ENCODE data around the gene STYK1. TPM values are rescaled to one million over a fixed set of nuclear protein-coding genes. Genes with fewer than 3 reads are reported as not detected.

The STYK1 gene
- total RNA-seq (under 0.01 TPM in 1 of 2 replicates, not detected in the other), polyA plus RNA-seq (0.41 TPM in 1 of 2 replicates, not detected in the other), polyA minus RNA-seq (ENCODE audit: low replicate concordance) (not detected in 2 replicates)
- polyA plus RNA-seq (2012), result 0.41 TPM in 1 of 2 replicates, not detected in the other

- Histone ChIP-seq H3K9me3 (ENCODE audit: control insufficient read depth, insufficient read depth, low read depth, low read length) (no peaks in the 10 kb centered on the region), H4K20me1 (ENCODE audit: control insufficient read depth, extremely low read depth, insufficient read depth, low read length) (no peaks in the 10 kb centered on the region), H3K4me1 (ENCODE audit: control insufficient read depth, extremely low read depth, insufficient read depth, low read length) (no peaks in the 10 kb centered on the region), H2AFZ (ENCODE audit: low read length) (peak within 1 kb of the TSS; percentile 90), H3K4me2 (ENCODE audit: extremely low read depth, insufficient read depth, low read length) (peak within 1 kb of the TSS; percentile 91), H3K9ac (ENCODE audit: insufficient read depth, low read length) (peak within 1 kb of the TSS; percentile 8), H3K4me3 (replicated peaks in 1 of 4; ENCODE audit: control extremely low read depth in 1 of 4, insufficient read depth in 1 of 4, low read depth in 3 of 4, low read length in 4 of 4) (peak within 1 kb of the TSS; percentile 54 to 72 (median 64)), H3K36me3 (ENCODE audit: control insufficient read depth, insufficient read depth, low read length) (no peaks in the 10 kb centered on the region), H3K27me3 (ENCODE audit: control insufficient read depth, insufficient read depth, low read length) (peaks cover 3% of the 10 kb centered on the region), H3K27ac (ENCODE audit: insufficient read depth, low read length) (no peak within 1 kb of the TSS), H3K79me2 (ENCODE audit: control insufficient read depth, insufficient read depth, low read length) (no peaks in the 10 kb centered on the region)
- TF ChIP-seq EZH2 (IDR thresholded peaks at IDR 0.05; ENCODE audit: low read length, missing control alignments) (peak; percentile 42), CTCF (conservative IDR thresholded peaks at IDR 0.05 in 1 of 2, IDR thresholded peaks at IDR 0.05 in 1 of 2; ENCODE audit: low read depth in 1 of 2, low read length in 2 of 2) (peak; percentile 92 to 94)
- DNase-seq (ENCODE audit: low read depth in 2 of 2), result peak; percentile 22 to 29
Observed at GRCh38 chr12:10673659-10674384, at the start of gene STYK1. Gene STYK1 (minus strand): TSS chr12:10674052. CDS start chr12:10634618, 39,434 bp downstream.

GRCh38 chr12:10722905-10723746, 49.3 kb upstream of the STYK1 start, which contains the start of gene YBX3:
Gene YBX3 (minus strand): TSS chr12:10723323. CDS start chr12:10723111, 212 bp downstream.
- Histone ChIP-seq H3K4me3 (replicated peaks in 1 of 4; ENCODE audit: control extremely low read depth in 1 of 4, insufficient read depth in 1 of 4, low read depth in 3 of 4, low read length in 4 of 4) (peak within 1 kb of the TSS; percentile 79 to 99 (median 92)), H3K9ac (ENCODE audit: insufficient read depth, low read length) (peak within 1 kb of the TSS; percentile 99), H3K9me3 (ENCODE audit: control insufficient read depth, insufficient read depth, low read depth, low read length) (no peaks in the 10 kb centered on the region), H4K20me1 (ENCODE audit: control insufficient read depth, extremely low read depth, insufficient read depth, low read length) (peaks cover 2% of the 10 kb centered on the region), H2AFZ (ENCODE audit: low read length) (peak within 1 kb of the TSS; percentile 67), H3K27me3 (ENCODE audit: control insufficient read depth, insufficient read depth, low read length) (no peaks in the 10 kb centered on the region), H3K4me1 (ENCODE audit: control insufficient read depth, extremely low read depth, insufficient read depth, low read length) (peaks cover 5% of the 10 kb centered on the region), H3K79me2 (ENCODE audit: control insufficient read depth, insufficient read depth, low read length) (peaks cover 43% of the 10 kb centered on the region), H3K4me2 (ENCODE audit: extremely low read depth, insufficient read depth, low read length) (peak within 1 kb of the TSS; percentile 99), H3K27ac (ENCODE audit: insufficient read depth, low read length) (peak within 1 kb of the TSS; percentile 100), H3K36me3 (ENCODE audit: control insufficient read depth, insufficient read depth, low read length) (no peaks in the 10 kb centered on the region)
- DNase-seq (ENCODE audit: low read depth in 2 of 2), result peak; percentile 80 to 88
- TF ChIP-seq EZH2 (IDR thresholded peaks at IDR 0.05; ENCODE audit: low read length, missing control alignments) (no peak), CTCF (conservative IDR thresholded peaks at IDR 0.05 in 1 of 2, IDR thresholded peaks at IDR 0.05 in 1 of 2; ENCODE audit: low read depth in 1 of 2, low read length in 2 of 2) (no peak)

GRCh38 chr12:10722502-10722904, 48.7 kb upstream of the STYK1 start:
- H3K9ac ChIP-seq (ENCODE audit: insufficient read depth, low read length), result peak overlapping the region; percentile 99
- H3K4me2 ChIP-seq (ENCODE audit: extremely low read depth, insufficient read depth, low read length), result peak overlapping the region; percentile 99
- no peaks in the 10 kb centered on the region for H3K36me3 ChIP-seq (ENCODE audit: control insufficient read depth, insufficient read depth, low read length)
- peak overlapping the region; percentile 79 to 99 (median 92) for H3K4me3 ChIP-seq (replicated peaks in 1 of 4; ENCODE audit: control extremely low read depth in 1 of 4, insufficient read depth in 1 of 4, low read depth in 3 of 4, low read length in 4 of 4)
- H2AFZ ChIP-seq (ENCODE audit: low read length), result no peak overlapping the region
- peak overlapping the region; percentile 100 for H3K27ac ChIP-seq (ENCODE audit: insufficient read depth, low read length)
- TF ChIP-seq EZH2 (IDR thresholded peaks at IDR 0.05; ENCODE audit: low read length, missing control alignments) (no peak), CTCF (conservative IDR thresholded peaks at IDR 0.05 in 1 of 2, IDR thresholded peaks at IDR 0.05 in 1 of 2; ENCODE audit: low read depth in 1 of 2, low read length in 2 of 2) (peak in 1 of 2 donors; percentile 10)
- peak; percentile 59 to 69 for DNase-seq (ENCODE audit: low read depth in 2 of 2)
- H3K79me2 ChIP-seq (ENCODE audit: control insufficient read depth, insufficient read depth, low read length), result peaks cover 46% of the 10 kb centered on the region
- peaks cover 7% of the 10 kb centered on the region for H3K4me1 ChIP-seq (ENCODE audit: control insufficient read depth, extremely low read depth, insufficient read depth, low read length)
- H3K9me3 ChIP-seq (ENCODE audit: control insufficient read depth, insufficient read depth, low read depth, low read length), result no peaks in the 10 kb centered on the region
- H4K20me1 ChIP-seq (ENCODE audit: control insufficient read depth, extremely low read depth, insufficient read depth, low read length), result peaks cover 2% of the 10 kb centered on the region
- H3K27me3 ChIP-seq (ENCODE audit: control insufficient read depth, insufficient read depth, low read length), result no peaks in the 10 kb centered on the region

All from fibroblast of lung (primary cell).